Measurements from ENCODE around the gene PCNX3.

DNA sequence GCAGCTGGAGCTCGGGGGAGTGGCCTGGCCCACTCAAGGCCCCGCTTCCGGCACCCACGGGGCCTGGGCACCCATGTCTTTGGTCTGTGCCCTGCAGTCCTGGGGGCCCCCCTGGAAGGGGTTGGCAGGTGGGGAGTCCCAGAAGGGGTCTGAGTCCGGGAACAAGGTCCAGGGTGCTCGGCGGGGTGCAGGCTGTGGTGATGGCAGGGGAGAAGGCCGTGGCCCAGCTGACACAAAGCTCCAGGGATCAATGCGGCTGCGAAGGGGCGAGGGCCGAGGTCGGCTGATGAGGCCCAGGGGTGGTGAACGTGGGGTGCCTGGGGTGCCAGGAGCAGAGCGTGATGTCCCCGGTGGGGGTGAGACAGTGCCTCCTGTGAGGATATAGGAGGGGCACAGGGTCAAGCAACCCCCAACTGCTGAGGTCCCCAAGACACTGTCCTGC lies 17.3 kb upstream of the PCNX3 start:
- TF ChIP-seq POLR2A (IDR thresholded peaks at IDR 0.05; ENCODE audit: low read length), result no peak
- TF ChIP-seq GATA1 (IDR thresholded peaks at IDR 0.05; ENCODE audit: low read depth, low read length), result no peak
